Activated B cell treated with CpG ODN at 0.5 μM for 24 hours (primary cell): Measurements from ENCODE around the gene PRPF38A. TPM values are rescaled to one million over a fixed set of nuclear protein-coding genes. Genes with fewer than 3 reads are reported as not detected.

Experiments used
- ATAC-seq: fragments of 200-7000 bp; cut with Tn5 transposase; one replicate; pipeline ENCODE4 v1.10.0; 2021; ENCODE audit warnings: low read depth, mild to moderate bottlenecking, moderate library complexity
- CTCF ChIA-PET: fragments of 350-600 bp; sonication (Branson Sonifier 250); formaldehyde crosslinking; loops from one replicate; lab custom pipeline; 2021; ENCODE audit warnings: antibody characterized with exemption; lab: Charles Lee
- POLR2A ChIA-PET: fragments of 350-600 bp; sonication (Branson Sonifier 250); formaldehyde crosslinking; loops from one replicate; lab custom pipeline; 2021; ENCODE audit warnings: antibody characterized with exemption; lab: Charles Lee
- DNase-seq: peaks from one replicate; pipeline ENCODE4 v3.0.0; 2022
- H3K27ac Mint-ChIP-seq: one replicate; pipeline ENCODE4 v1.8.0; 2020; ENCODE audit warnings: mixed read lengths
- H3K27me3 Mint-ChIP-seq: one replicate; pipeline ENCODE4 v1.8.0; 2021; ENCODE audit warnings: mixed read lengths
- H3K36me3 Mint-ChIP-seq: one replicate; pipeline ENCODE4 v1.8.0; 2021; ENCODE audit warnings: low read depth, mixed read lengths
- H3K4me1 Mint-ChIP-seq: one replicate; pipeline ENCODE4 v1.8.0; 2021; ENCODE audit warnings: mixed read lengths
- H3K4me3 Mint-ChIP-seq: one replicate; pipeline ENCODE4 v1.8.0; 2020; ENCODE audit warnings: mild to moderate bottlenecking, mixed read lengths
- H3K9me3 Mint-ChIP-seq: one replicate; pipeline ENCODE4 v1.8.0; 2020; ENCODE audit warnings: mixed read lengths
- intact Hi-C: fragments of 100-400 bp; cut with micrococcal nuclease; formaldehyde crosslinking; loops from one replicate; pipeline ENCODE4 v1.15.1; 2024
- total RNA-seq: library from RNA; stranded (reverse); gene quantifications from 2 replicates; pipeline ENCODE4 v1.2.3, GENCODE V29; 2022
- TF ChIP-seq, protein P1 (sequence below): fragments of 200-600 bp; IDR thresholded peaks from one replicate; pipeline ENCODE4 v1.8.0; 2022; ENCODE audit warnings: antibody characterized with exemption, mild to moderate bottlenecking

The PRPF38A gene
- total RNA-seq, 1 donor from 2014 or later: 78.4 TPM

DNA sequence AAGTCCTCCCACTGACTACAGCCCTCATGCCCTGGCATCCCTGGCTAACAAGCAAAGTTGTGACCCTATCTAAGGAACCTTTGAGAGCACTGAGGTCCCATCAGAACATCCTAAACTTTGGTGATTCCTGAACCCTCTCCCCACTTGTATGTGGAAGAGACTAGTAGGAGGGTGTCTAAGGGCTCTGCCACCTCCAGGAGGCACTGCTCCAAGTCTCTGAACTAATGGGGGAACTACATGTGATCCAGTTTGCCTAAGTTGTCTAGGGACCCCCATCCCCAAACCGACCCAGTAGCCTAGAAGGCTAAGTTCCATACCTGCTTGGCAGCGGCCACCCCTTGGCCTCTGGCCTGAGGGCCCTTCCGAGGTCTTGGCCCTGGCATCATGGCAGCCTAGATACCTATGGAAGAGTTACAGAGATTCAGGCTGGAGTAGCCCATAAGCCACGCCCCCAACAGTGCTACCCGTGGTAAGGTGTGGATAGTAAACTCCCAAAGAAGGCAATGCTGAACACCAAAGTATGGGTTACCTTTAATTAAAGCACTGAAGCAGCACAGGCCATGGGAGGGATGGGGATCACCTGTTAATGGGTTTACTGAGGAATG is 40.1 kb upstream of the PRPF38A start:
- DNase-seq (no peak), ATAC-seq (no peak)
- Mint-ChIP-seq H3K4me1 (peaks cover 30% of the 10 kb centered on the region), H3K9me3 (no peaks in the 10 kb centered on the region), H3K27ac (peak overlapping the region; percentile 88), H3K4me3 (peak overlapping the region; percentile 64), H3K36me3 (peaks cover 48% of the 10 kb centered on the region), H3K27me3 (peaks cover 2% of the 10 kb centered on the region)
- POLR2A ChIA-PET: no interaction called here
- TF ChIP-seq, protein P1, sequence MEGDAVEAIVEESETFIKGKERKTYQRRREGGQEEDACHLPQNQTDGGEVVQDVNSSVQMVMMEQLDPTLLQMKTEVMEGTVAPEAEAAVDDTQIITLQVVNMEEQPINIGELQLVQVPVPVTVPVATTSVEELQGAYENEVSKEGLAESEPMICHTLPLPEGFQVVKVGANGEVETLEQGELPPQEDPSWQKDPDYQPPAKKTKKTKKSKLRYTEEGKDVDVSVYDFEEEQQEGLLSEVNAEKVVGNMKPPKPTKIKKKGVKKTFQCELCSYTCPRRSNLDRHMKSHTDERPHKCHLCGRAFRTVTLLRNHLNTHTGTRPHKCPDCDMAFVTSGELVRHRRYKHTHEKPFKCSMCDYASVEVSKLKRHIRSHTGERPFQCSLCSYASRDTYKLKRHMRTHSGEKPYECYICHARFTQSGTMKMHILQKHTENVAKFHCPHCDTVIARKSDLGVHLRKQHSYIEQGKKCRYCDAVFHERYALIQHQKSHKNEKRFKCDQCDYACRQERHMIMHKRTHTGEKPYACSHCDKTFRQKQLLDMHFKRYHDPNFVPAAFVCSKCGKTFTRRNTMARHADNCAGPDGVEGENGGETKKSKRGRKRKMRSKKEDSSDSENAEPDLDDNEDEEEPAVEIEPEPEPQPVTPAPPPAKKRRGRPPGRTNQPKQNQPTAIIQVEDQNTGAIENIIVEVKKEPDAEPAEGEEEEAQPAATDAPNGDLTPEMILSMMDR: no peak
- CTCF ChIA-PET: interaction anchor here (0.6 to 1.2 kb wide), 2 partner anchors 66 to 322 kb away, joined by 3 read pairs; no protein-coding TSS in a partner anchor
- intact Hi-C loops: loop anchor here (10.0 kb wide), 1 partner anchor 190 kb away; the partner anchor contains the start of gene TUT4

DNA sequence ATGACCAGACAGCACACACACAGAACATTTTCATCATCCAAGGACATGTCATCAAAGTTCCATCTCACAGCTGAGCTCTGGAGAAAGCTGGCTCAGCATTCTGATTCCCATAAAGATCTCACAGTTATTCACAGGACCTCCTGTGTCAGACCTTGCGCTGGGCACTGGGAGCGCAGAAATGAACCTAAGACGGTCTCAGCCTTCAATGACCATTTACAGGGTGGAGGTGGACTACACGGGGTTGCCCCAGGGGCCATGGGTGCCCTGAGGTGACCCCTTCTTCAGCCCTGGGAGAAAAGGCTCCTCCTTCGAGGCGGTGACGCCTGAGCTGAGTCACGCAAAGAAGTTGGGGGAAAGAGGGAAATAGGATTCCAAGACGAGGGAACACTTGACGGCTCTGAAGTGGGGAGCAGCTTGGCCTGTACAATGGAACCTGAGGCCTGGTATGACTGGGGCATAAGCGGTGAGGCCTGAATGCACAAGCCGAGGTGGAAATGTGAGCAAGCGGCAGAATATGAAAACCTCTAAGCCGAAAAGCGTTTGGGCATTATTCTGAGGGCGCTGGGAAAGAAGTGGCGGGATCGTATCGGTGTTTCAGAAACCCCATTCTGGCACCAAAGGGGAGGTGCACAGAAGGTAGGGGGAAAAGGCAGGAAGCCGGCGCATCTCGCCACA is 39.2 kb upstream of the PRPF38A start:
- ATAC-seq: no peak

DNA sequence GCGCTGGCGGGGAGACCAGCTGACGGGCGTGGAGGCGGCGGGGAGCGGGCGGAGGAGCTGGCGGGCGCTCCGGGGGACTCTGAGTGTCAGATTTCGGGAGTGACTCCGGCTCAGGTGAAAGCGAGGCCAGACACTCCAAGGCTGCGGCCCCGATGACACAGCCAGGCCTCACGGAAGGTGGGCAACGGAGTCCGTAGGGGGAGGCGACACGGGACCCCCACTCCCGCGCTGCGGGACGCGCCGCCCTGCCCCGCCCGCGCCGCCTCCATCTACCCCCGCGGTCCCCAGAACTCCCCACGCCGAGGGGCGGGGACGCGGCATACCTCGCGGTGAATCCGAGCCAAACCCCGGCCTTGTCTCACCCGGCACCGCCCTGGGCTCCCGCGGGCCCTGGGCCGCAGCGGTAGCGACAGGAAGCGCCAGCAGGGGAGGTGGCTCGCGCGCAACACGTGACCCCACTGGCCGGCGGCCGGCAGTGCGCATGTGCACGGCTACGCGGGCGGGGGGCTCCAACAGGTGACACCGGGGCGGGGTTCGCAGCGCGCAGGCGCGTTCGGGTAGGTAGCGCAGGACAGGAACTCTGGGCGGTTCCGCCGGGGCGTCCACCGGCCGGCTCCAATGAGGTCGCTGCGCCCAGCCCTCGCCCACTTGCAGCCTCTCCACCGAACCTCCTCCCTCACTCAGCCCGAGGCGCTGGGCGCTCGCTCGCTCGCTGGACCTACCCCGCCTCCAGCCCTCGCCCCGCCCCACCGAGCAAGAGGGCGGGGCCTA is 38.5 kb upstream of the PRPF38A start, which contains the start of gene CC2D1B:
CC2D1B (minus strand) TSS at position 460 of the 771 bp plus-strand sequence. CDS start 1,585 bp downstream, outside the sequence.
- H3K27me3 Mint-ChIP-seq: peaks cover 2% of the 10 kb centered on the region
- H3K36me3 Mint-ChIP-seq: peaks cover 32% of the 10 kb centered on the region
- TF ChIP-seq, protein P1: no peak
- ATAC-seq (peak; percentile 95), DNase-seq (peak; percentile 100)
- H3K27ac Mint-ChIP-seq: peak within 1 kb of the TSS; percentile 88
- ChIA-PET CTCF (interaction anchor here (1.2 kb wide), 1 partner anchor 321 kb away, joined by 4 read pairs; no protein-coding TSS in a partner anchor), POLR2A (interaction anchor here (0.5 to 2.8 kb wide), 9 partner anchors 9 to 637 kb away, joined by 3 to 34 read pairs (median 4); partner anchors contain the start of genes BTF3L4, ORC1, PRPF38A and SHISAL2A)
- intact Hi-C loops: loop anchor here (1.0 to 10.0 kb wide), 8 partner anchors 38 to 961 kb away; partner anchors contain the start of genes LRP8, ORC1, OSBPL9 and PRPF38A
- peak within 1 kb of the TSS; percentile 94 for H3K4me3 Mint-ChIP-seq
- H3K9me3 Mint-ChIP-seq: no peaks in the 10 kb centered on the region
- peaks cover 30% of the 10 kb centered on the region for H3K4me1 Mint-ChIP-seq

More for the DNA sequence above, 39.2 kb upstream of the PRPF38A start:
- H3K9me3 Mint-ChIP-seq: no peaks in the 10 kb centered on the region
- H3K36me3 Mint-ChIP-seq: peaks cover 40% of the 10 kb centered on the region
- intact Hi-C loops: loop anchor here (5.0 to 10.0 kb wide), 5 partner anchors 190 to 962 kb away; partner anchors contain the start of genes LRP8, OSBPL9, TUT4 and ZFYVE9
- peak overlapping the region; percentile 88 for H3K27ac Mint-ChIP-seq
- peaks cover 30% of the 10 kb centered on the region for H3K4me1 Mint-ChIP-seq
- CTCF ChIA-PET: interaction anchor here (0.6 to 1.2 kb wide), 2 partner anchors 65 to 321 kb away, joined by 3 read pairs; no protein-coding TSS in a partner anchor
- POLR2A ChIA-PET: interaction anchor here (1.3 to 2.8 kb wide), 4 partner anchors 8 to 338 kb away, joined by 3 to 34 read pairs (median 6); partner anchors contain the start of genes BTF3L4, ORC1 and PRPF38A
- H3K4me3 Mint-ChIP-seq: peak overlapping the region; percentile 94
- H3K27me3 Mint-ChIP-seq: peaks cover 2% of the 10 kb centered on the region
- TF ChIP-seq, protein P1: no peak
- DNase-seq: no peak

DNA sequence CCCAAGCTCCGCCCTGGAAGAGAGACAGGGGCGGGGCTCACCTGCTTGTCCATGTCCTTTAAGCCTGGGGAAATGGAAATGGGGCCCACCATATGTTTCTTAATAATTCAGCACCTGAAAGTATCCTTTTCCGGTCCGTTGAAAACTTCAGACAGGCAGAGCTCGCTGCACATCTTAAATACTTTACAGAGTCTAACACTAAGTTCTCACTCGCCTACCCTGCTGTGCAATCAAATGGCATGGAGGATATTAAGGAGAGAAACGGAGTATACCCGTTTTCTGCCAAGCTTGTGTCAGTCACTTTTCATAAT is 37.9 kb upstream of the PRPF38A start:
- H3K4me1 Mint-ChIP-seq: peaks cover 30% of the 10 kb centered on the region
- intact Hi-C loops: loop anchor here (1.0 to 10.0 kb wide), 8 partner anchors 38 to 961 kb away; partner anchors contain the start of genes LRP8, ORC1, OSBPL9 and PRPF38A
- H3K27me3 Mint-ChIP-seq: peaks cover 2% of the 10 kb centered on the region
- DNase-seq: no peak
- H3K9me3 Mint-ChIP-seq: no peaks in the 10 kb centered on the region
- ChIA-PET POLR2A (interaction anchor here (0.5 to 2.8 kb wide), 11 partner anchors 10 to 637 kb away, joined by 3 to 34 read pairs (median 4); partner anchors contain the start of genes BTF3L4, ORC1, PRPF38A and SHISAL2A), CTCF (interaction anchor here (1.2 kb wide), 1 partner anchor 320 kb away, joined by 4 read pairs; no protein-coding TSS in a partner anchor)
- no peak for ATAC-seq
- peaks cover 27% of the 10 kb centered on the region for H3K36me3 Mint-ChIP-seq
- peak overlapping the region; percentile 87 for H3K27ac Mint-ChIP-seq
- peak overlapping the region; percentile 94 for H3K4me3 Mint-ChIP-seq
- TF ChIP-seq, protein P1: no peak
